Activated CD8-positive, alpha-beta memory T cell treated with anti-CD3 and anti-CD28 coated beads, Interleukin-2, amount 50 U/mL, for 24 hours (primary cell): ENCODE measurements around the gene ABHD13.
A peak's percentile ranks its signal among the peaks of the same experiment; 100 is the strongest.
"Not testable (repeated sequence)": the region's sequence is repeated elsewhere in the genome, so short reads cannot be mapped to it uniquely, and the experiment has no call there.

ENCODE experiments used
- DNase-seq: peaks from one replicate; pipeline ENCODE4 v3.0.0-alpha.2; 2020; ENCODE audit errors: extremely low read depth

Gene ABHD13

DNA sequence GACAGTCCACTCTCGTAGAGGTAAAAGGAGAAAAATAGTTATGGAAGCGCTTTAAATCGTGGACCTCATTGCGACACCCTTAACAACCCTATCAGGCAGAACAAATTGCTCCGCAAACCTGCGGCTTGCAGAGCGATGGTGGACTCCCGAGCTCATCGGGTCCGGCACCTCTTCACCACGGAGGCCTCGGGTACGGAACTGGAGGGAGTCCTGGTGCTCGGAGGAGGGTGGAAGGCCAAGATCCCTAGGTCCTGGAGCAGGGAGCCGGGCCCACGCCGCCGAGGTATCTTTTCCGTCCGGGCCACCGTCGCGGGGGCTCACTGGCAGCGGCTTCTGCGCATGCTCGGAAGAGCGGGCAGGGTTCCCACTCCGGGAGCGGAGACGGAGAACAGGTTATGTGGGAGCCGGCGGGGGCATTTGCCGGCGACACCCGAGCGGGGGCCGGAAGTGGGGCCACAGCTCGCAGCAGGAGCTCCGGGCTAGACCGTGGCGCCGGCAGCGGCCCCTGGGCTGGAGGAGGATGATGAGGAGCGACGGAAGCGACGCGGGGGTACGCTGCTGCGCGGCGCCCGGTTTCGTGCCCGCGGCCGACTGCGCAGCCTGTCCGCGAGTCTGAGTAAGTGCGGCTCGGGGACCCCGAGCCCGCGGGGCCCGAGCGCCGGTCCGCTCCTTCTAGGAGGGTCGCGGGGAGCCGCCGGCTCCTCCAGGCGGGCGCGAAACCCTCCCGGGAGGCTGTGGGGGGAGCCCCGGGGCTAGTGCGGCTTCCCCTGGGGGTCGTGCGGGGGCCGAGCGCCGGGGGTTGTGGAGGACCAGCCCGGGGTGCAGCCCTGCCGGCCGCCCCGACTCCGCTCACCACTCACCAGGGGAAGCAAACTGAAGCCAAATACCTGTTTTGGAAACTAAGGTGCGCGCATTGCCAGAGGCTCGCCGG lies at the start of gene ABHD13:
Gene ABHD13, plus strand, starts transcription at position 349 of the 931 bp plus-strand sequence. CDS start 10,827 bp downstream, outside the sequence.
- peak; percentile 69 for DNase-seq

- no peak for DNase-seq
These were observed 49.3 kb upstream of the ABHD13 start for GRCh38 chr13:108168929-108169328.

- DNase-seq, result peak; percentile 6
These were observed 41.4 kb upstream of the ABHD13 start for GRCh38 chr13:108176685-108177274.

- DNase-seq, result no peak
These were observed 40.1 kb upstream of the ABHD13 start for GRCh38 chr13:108178078-108178477.

DNA sequence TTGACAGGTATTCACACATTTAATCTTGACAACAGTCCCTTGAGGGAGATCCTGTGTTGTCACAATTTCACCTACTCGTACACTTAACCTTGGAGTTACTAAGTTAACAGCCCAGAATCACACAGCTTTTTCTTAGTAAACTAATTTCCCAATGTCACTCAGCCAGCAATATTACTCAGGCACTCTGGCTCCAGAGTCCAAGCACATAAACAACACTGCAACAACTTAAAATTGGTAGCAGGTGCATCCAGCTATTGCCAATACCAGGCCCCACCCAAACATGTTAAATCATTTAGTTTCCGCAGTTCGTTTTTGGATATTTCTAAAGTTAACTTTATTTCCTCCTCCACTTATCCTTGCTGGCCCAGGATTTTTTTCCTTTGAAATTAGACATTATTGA lies 35.5 kb upstream of the ABHD13 start:
- no peak for DNase-seq

DNA sequence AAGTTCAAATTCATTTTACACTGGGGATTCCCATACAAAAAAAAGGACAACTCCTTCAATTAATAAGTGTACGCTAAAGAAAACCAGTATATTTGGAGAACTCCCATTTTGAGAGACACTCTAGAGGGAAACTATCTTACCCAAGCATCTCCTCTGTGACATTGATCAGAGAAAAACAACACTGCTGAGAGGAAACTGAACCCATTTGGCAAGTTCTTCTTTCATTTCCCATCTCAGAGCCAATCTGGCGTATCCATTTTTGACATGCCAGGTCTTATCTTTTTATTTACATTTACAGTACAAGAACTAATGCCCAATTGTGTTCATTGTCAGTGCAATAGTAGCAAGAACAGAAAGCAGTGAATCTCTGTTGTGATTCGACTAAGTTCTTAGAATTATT lies 33.0 kb upstream of the ABHD13 start:
- no peak for DNase-seq

DNA sequence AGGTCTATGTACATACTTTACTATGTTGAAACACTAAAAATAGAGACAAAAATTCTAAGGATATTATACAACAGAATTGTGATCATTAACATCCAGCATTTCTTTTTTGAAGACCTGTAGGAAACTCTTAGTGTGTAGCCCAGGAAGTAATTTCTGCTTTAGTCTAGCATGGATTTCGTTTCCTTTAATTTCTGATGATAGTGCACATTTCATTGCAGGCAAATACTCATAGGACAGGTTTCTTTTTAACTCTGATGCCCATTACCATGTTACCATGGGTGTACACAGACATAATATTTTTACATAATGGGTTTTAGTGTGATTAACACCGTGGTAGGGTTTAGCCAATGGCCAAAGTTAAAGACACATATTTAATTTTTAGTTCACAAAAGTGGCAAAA lies 29.9 kb upstream of the ABHD13 start:
- no peak for DNase-seq

- DNase-seq, result no peak
These were observed 27.3 kb upstream of the ABHD13 start for GRCh38 chr13:108190897-108191296.

GRCh38 chr13:108193806-108194205 lies 24.4 kb upstream of the ABHD13 start:
- DNase-seq, result no peak

- no peak for DNase-seq
These were observed 23.7 kb upstream of the ABHD13 start for GRCh38 chr13:108194435-108194936.

DNA sequence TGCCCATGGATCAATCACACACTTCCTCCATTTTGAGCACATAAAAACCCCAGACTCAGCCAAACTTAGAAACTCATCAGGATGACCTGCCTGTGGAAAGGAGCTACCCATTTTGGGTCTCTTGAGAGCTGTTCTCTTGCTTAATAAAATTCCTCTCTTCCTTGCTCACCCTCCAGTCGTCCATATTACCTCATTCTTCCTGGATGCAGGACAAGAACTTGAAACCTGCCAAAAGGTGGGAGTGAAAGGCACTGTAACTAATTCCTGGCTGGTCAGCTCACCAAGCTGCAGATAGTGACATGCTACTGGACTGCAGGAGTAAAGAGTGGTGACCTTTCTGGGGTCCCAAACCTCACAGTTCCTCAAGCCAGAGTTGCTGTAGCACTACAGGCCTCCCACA lies 23.0 kb upstream of the ABHD13 start:
- DNase-seq, result no peak

DNA sequence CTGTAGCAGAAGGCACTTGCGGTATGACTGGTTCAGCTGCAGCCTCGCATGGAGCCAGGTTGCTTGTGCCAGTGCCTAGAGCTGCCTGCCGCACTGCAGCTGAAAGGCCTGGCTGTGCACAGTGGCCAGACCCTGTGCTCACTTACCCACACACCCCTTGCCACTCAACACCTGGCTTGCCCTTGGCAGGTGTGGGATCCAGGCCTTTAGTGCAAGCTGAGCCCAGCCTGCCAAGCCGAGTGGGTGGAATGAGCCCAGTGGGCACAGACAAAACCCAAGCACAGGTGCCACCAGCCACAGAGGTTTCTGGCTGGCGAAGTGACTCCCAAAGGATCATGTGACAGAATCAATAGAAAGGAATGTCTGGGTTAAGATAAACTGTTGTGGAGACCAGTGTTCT lies 22.3 kb upstream of the ABHD13 start:
- DNase-seq, result no peak

DNA sequence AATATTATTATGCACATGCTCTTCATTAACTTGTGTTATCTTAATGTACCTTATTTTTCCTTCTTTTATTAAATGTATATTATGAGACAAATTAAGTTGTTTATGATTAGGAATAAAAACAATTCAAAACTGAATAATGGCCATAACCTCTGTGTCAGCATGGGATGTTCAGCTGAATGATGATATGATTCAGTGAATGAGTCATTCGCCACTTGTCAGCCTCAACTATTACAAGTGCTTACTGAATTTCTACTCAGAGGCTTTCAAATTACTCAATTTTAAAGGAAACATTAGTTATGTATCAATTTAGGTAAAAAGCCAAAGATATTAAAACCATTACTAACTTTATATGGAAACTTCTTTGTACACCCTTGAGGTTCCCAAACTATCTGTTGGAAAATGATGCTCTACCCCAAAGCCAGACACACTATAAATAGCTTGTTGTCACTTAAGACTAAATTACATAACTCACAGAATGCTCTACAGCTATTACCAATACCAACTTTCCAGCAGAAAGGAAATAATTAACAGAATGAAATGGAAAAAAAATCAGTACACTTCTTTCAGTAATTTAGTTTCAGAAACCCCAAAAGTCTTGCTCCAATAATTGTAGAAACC lies 17.3 kb upstream of the ABHD13 start:
- DNase-seq, result no peak

DNA sequence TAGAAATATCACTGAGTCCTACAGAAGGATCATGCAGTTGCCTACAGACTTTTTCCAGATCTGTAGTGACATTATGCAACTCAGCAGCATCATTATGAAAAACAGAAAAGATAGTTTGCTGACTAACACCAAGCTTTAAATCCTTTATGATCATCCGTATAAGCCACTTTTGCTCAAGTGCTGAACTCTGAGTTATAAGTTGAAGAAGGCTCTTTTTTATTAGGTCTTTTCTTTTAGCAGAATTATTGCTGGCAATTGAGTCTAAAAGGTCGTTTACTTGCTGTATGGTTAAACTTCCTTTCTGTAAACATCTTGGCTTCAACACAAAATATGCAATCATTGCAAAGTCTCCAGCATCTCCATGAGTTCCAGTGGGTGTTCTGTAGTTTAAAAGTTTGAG lies 7.6 kb upstream of the ABHD13 start:
- DNase-seq, result no peak

DNA sequence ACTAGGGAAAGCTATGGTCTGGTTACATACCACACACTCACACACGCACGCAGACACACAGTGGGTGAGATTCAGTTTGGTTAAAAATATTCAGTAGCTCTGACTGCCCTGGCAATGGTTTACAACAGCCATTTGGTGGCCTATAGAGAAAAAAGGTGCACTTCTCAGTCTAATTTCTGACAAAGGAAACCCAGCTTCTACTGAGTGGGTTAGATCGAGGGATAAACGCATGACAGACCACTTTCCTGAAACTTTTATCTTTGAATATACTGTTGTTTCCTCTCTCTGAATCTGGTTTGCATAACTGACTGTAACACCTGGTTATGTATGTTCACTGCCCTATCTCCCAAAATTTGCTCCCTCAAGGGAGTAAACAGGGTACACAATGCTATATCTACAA lies 5.3 kb upstream of the ABHD13 start:
- DNase-seq, result no peak

DNA sequence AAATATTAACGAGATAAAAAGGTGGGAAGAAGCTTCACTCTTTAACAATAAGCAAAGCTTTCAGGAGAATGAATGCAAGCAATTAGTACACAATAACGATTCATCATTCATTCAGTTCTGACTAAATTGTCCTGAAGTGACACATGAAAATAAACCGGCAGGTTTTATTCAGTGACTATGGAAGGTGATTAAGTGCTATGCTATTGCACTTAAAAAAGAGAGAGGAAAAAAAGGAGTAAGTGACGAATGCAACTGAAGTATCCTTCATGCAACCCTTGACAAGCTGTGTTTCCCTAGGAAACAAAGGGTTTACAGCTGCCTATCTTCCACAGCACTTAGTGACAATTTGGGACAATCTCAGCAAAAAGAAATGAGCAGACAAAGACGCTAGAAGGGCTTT lies 4.2 kb upstream of the ABHD13 start:
- DNase-seq, result no peak

- DNase-seq, result no peak
These were observed 3.5 kb upstream of the ABHD13 start for GRCh38 chr13:108214441-108215271.

- peak; percentile 80 for DNase-seq
These were observed 2.8 kb upstream of the ABHD13 start, which contains the start of gene LIG4 for GRCh38 chr13:108215436-108215835. TSS of gene LIG4 (minus strand) at chr13:108215536. CDS start at chr13:108211268, 4,268 bp downstream.

- DNase-seq, result not testable (repeated sequence)
These were observed 717 bp upstream of the ABHD13 start for GRCh38 chr13:108217307-108218043.

DNA sequence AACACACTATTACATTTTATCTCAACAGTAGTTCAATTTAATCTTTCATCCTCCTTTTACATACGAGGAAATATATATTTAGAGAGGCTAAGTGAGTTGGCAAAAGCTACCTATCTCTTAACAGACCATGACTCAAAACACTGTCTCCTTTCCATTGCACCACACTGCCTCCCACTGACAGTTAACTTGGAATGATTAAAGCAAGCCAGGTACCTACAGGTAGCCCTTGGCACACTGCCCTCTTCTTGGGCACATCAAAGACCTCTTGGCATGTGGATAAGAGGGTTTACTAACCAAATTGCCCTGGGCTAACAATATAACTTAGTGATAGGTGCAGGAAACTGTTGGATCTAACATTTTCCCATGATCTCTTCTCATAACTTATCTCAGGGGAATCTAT lies 1.8 kb downstream of the ABHD13 start:
- no peak for DNase-seq
